CD4-positive, alpha-beta memory T cell (primary cell): ENCODE data around the gene ZNF470. TPM values are rescaled to one million over a fixed set of nuclear protein-coding genes. Genes with fewer than 3 reads are reported as not detected.

Experiments used
- CTCF ChIA-PET: fragments of 350-600 bp; sonication (Branson Sonifier 250); formaldehyde crosslinking; loops from one replicate; lab custom pipeline; 2021; ENCODE audit warnings: inconsistent platforms; ENCODE audit not compliant: partially characterized antibody; lab: Charles Lee
- POLR2A ChIA-PET: fragments of 350-600 bp; sonication (Branson Sonifier 250); formaldehyde crosslinking; loops from one replicate; lab custom pipeline; 2021; ENCODE audit not compliant: partially characterized antibody; lab: Charles Lee
- DNase-seq, 5 donors: peaks; one replicate each; pipeline versions ENCODE4 v3.0.0 to v3.0.0-alpha.2; 2020 to 2022; ENCODE audit warnings: mixed read lengths in 1 of 5
- H3K27ac ChIP-seq: one replicate; pipeline ENCODE4 v1.7.0; 2013; ENCODE audit warnings: low read depth, low read length
- H3K27me3 ChIP-seq: 2 replicates; pipeline ENCODE4 v1.7.0; 2013; ENCODE audit warnings: mild to moderate bottlenecking, low read length, moderate library complexity; ENCODE audit not compliant: insufficient read depth
- H3K36me3 ChIP-seq: 2 replicates; pipeline ENCODE4 v1.7.0; 2013; ENCODE audit warnings: mild to moderate bottlenecking, low read length, moderate library complexity; ENCODE audit not compliant: insufficient read depth
- H3K4me1 ChIP-seq: 2 replicates; pipeline ENCODE4 v1.7.0; 2013; ENCODE audit warnings: mild to moderate bottlenecking, low read length, moderate library complexity; ENCODE audit not compliant: insufficient read depth
- H3K4me3 ChIP-seq, 2 donors: one replicate each; pipeline ENCODE4 v1.7.0; 2013; ENCODE audit warnings: low read length in 2 of 2, mild to moderate bottlenecking in 1 of 2
- H3K9me3 ChIP-seq, 2 donors: one replicate each; pipeline ENCODE4 v1.7.0; 2013; ENCODE audit warnings: low read length in 2 of 2, control low read depth in 1 of 2; ENCODE audit not compliant: control insufficient read depth in 1 of 2
- H3K27ac Mint-ChIP-seq, 7 donors: one replicate each; pipeline ENCODE4 v1.8.0; 2020 to 2021; ENCODE audit warnings: mixed read lengths in 7 of 7, mild to moderate bottlenecking in 6 of 7, inconsistent platforms in 3 of 7, moderate library complexity in 3 of 7
- H3K27me3 Mint-ChIP-seq, 2 donors: one replicate each; pipeline ENCODE4 v1.8.0; 2020 to 2021; ENCODE audit warnings: mixed read lengths in 2 of 2
- H3K36me3 Mint-ChIP-seq, 2 donors: one replicate each; pipeline ENCODE4 v1.8.0; 2020 to 2021; ENCODE audit warnings: mixed read lengths in 2 of 2, inconsistent platforms in 1 of 2, mild to moderate bottlenecking in 1 of 2
- H3K4me1 Mint-ChIP-seq, 4 donors: one replicate each; pipeline ENCODE4 v1.8.0; 2020 to 2021; ENCODE audit warnings: mixed read lengths in 4 of 4, mild to moderate bottlenecking in 1 of 4
- H3K4me3 Mint-ChIP-seq, 8 donors: one replicate each; pipeline ENCODE4 v1.8.0; 2020 to 2021; ENCODE audit warnings: mixed read lengths in 8 of 8, mild to moderate bottlenecking in 7 of 8, moderate library complexity in 6 of 8, inconsistent platforms in 3 of 8
- H3K9me3 Mint-ChIP-seq, 8 donors: one replicate each; pipeline ENCODE4 v1.8.0; 2020 to 2021; ENCODE audit warnings: mixed read lengths in 8 of 8, mild to moderate bottlenecking in 5 of 8, inconsistent platforms in 3 of 8, moderate library complexity in 1 of 8
- intact Hi-C: fragments of 100-400 bp; cut with micrococcal nuclease; formaldehyde crosslinking; loops from one replicate; pipeline ENCODE4 v1.15.1; 2023
- polyA plus RNA-seq, 2 donors: library from polyadenylated mRNA; unstranded; fragments of 300-500 nt; fragmentation: Illumina TruSeq; gene quantifications; one replicate each; pipeline ENCODE4 v1.2.3, GENCODE V29; 2021
- total RNA-seq, 2 experiments: library from RNA; stranded (reverse); gene quantifications; one replicate each; pipeline ENCODE4 v1.2.3, GENCODE V29; 2021

ZNF470 gene
- total and polyA plus RNA-seq, 4 experiments from 2014 or later: 1.2 to 5.0 (median 3.8) TPM

DNA sequence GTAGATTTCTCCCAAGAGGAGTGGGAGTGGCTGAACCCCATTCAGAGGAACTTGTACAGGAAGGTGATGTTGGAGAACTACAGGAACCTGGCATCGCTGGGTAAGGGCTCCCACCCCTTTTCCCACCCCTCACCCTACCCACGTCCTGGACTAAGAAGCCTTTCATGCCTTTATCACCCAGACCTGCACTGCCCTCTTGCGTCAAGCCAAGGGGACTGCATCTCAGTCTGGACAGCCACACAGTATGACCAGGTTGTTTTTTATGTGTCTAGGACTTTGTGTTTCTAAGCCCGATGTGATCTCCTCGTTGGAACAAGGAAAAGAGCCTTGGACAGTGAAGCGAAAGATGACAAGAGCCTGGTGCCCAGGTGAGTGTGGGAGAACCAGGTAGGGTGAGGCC lies 19.7 kb upstream of the ZNF470 start:
- Mint-ChIP-seq H3K4me1 (no peaks in the 10 kb centered on the region), H3K27ac (no peak overlapping the region), H3K27me3 (no peaks in the 10 kb centered on the region), H3K9me3 (peaks cover 0 to 94% (median 76%) of the 10 kb centered on the region in 8 donors), H3K36me3 (peaks cover 67 to 76% of the 10 kb centered on the region in 2 donors), H3K4me3 (no peak overlapping the region)
- Histone ChIP-seq H3K4me1 (no peaks in the 10 kb centered on the region), H3K27ac (no peak overlapping the region), H3K36me3 (peaks cover 20% of the 10 kb centered on the region), H3K9me3 (peaks cover 0 to 36% of the 10 kb centered on the region in 2 donors), H3K27me3 (no peaks in the 10 kb centered on the region), H3K4me3 (no peak overlapping the region)
- intact Hi-C loops: no loop called here
- POLR2A ChIA-PET: interaction anchor here (1.5 kb wide), 1 partner anchor 19 kb away, joined by 3 read pairs; no protein-coding TSS in a partner anchor
- no peak for DNase-seq
- CTCF ChIA-PET: no interaction called here

DNA sequence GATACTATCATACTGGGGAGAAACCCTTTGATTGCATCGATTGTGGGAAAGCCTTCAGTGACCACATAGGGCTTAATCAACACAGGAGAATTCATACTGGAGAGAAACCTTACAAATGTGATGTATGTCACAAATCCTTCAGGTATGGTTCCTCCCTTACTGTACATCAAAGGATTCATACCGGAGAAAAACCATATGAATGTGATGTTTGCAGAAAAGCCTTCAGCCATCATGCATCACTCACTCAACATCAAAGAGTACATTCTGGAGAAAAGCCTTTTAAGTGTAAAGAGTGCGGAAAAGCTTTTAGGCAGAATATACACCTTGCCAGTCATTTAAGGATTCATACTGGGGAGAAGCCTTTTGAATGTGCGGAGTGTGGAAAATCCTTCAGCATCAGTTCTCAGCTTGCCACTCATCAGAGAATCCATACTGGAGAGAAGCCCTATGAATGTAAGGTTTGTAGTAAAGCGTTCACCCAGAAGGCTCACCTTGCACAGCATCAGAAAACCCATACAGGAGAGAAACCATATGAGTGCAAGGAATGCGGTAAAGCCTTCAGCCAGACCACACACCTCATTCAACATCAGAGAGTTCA lies 12.9 kb upstream of the ZNF470 start:
- intact Hi-C loops: no loop called here
- CTCF ChIA-PET: no interaction called here
- Mint-ChIP-seq H3K36me3 (peaks cover 47 to 51% of the 10 kb centered on the region in 2 donors), H3K27ac (no peak overlapping the region), H3K4me3 (no peak overlapping the region), H3K9me3 (peaks cover 5 to 91% (median 82%) of the 10 kb centered on the region in 8 donors), H3K4me1 (no peaks in the 10 kb centered on the region), H3K27me3 (no peaks in the 10 kb centered on the region)
- Histone ChIP-seq H3K4me1 (no peaks in the 10 kb centered on the region), H3K27ac (no peak overlapping the region), H3K36me3 (peaks cover 7% of the 10 kb centered on the region), H3K9me3 (peaks cover 8 to 60% of the 10 kb centered on the region in 2 donors), H3K4me3 (no peak overlapping the region), H3K27me3 (no peaks in the 10 kb centered on the region)
- DNase-seq: no peak
- POLR2A ChIA-PET: no interaction called here

DNA sequence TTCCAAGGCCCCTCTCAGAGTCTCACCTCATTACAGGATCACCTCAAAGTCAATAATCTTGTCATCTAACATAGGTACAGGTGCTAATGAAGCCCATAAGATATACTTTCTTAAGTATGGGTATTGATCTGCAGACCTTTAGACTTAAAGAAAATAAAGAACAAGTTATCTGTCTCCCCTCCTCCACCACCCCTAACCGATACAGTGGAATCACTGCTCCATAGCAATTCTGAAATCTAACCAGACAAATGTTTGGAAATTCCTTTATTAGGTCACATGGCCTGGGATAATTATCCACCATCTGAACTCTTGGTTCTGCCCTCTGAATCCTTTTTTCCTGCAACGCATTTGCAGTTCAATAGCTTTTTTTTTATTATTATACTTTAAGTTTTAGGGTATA lies 4.5 kb upstream of the ZNF470 start:
- H3K27ac Mint-ChIP-seq: no peak overlapping the region
- no peak overlapping the region for H3K4me3 Mint-ChIP-seq

DNA sequence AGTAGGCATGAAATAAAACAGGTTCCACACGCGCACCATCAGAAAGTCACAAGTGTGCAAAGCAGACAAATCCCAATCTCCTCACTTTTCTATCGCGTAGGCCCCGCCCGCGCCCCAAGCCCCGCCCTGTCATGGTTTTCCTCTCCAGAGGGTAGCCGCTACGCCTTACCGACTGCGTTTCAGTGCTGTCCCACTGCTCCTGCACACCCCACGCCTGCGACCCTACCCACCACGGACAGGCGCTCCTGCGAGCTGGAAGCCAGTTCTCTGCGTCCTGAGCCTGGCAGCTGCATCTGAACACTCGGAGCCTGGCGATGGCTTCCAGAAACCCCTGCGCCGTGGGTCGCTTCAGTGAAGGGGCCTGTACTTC lies 379 bp upstream of the ZNF470 start:
- peaks cover 50 to 66% of the 10 kb centered on the region in 2 donors for H3K36me3 Mint-ChIP-seq
- CTCF ChIA-PET: no interaction called here
- Histone ChIP-seq H3K4me1 (peaks cover 13% of the 10 kb centered on the region), H3K9me3 (peaks cover 5 to 28% of the 10 kb centered on the region in 2 donors), H3K36me3 (no peaks in the 10 kb centered on the region), H3K27ac (peak overlapping the region; percentile 59), H3K4me3 (peak overlapping the region; percentile 58 to 96), H3K27me3 (no peaks in the 10 kb centered on the region)
- H3K27me3 Mint-ChIP-seq: no peaks in the 10 kb centered on the region
- H3K27ac Mint-ChIP-seq: peak overlapping the region; percentile 60 to 94 (median 87)
- peak overlapping the region; percentile 90 to 99 (median 94) for H3K4me3 Mint-ChIP-seq
- peaks cover 2 to 89% (median 74%) of the 10 kb centered on the region in 8 donors for H3K9me3 Mint-ChIP-seq
- intact Hi-C loops: loop anchor here (1.0 to 5.0 kb wide), 3 partner anchors 28 to 165 kb away; partner anchors contain the start of genes ZFP28, ZNF583 and ZNF71
- POLR2A ChIA-PET: interaction anchor here (1.0 to 1.9 kb wide), 4 partner anchors 19 to 252 kb away, joined by 3 to 6 read pairs (median 4); partner anchors contain the start of genes ZNF71 and ZSCAN5A
- H3K4me1 Mint-ChIP-seq: peaks cover 8 to 23% (median 14%) of the 10 kb centered on the region in 4 donors
- peak in 1 of 5 donors; percentile 40 for DNase-seq

More for the DNA sequence above, 4.5 kb upstream of the ZNF470 start:
- H3K27me3 Mint-ChIP-seq: no peaks in the 10 kb centered on the region
- POLR2A ChIA-PET: no interaction called here
- Histone ChIP-seq H3K36me3 (no peaks in the 10 kb centered on the region), H3K9me3 (peaks cover 13 to 34% of the 10 kb centered on the region in 2 donors), H3K27ac (no peak overlapping the region), H3K4me3 (no peak overlapping the region), H3K4me1 (peaks cover 8% of the 10 kb centered on the region), H3K27me3 (no peaks in the 10 kb centered on the region)
- no peak for DNase-seq
- peaks cover 6 to 16% (median 9%) of the 10 kb centered on the region in 4 donors for H3K4me1 Mint-ChIP-seq
- peaks cover 2 to 96% (median 90%) of the 10 kb centered on the region in 8 donors for H3K9me3 Mint-ChIP-seq
- peaks cover 34 to 49% of the 10 kb centered on the region in 2 donors for H3K36me3 Mint-ChIP-seq
- CTCF ChIA-PET: no interaction called here
- intact Hi-C loops: no loop called here

DNA sequence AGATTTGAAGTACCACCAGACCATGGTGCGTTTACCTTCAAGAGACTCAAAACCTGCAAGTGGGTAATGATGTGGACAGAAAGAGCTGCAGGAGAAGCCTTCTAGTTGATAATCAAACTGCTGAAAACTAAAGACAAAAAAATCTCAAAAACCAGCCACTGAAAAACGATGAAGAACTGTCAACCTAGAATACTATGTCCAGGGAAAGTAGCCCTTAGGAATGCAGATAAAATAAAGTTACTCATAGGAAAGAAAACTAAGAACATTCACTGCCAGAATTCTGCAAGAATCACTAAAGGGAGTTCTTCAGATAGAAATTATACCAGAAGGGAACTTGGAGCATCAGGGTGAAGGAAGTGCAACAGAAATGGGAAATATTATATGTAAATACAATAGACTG lies 5.3 kb downstream of the ZNF470 start:
- H3K27ac Mint-ChIP-seq: no peak overlapping the region
- no peak overlapping the region for H3K27ac ChIP-seq
- intact Hi-C loops: no loop called here
- POLR2A ChIA-PET: interaction anchor here (0.7 kb wide), 1 partner anchor 101 kb away, joined by 3 read pairs; no protein-coding TSS in a partner anchor
- H3K9me3 Mint-ChIP-seq: peaks cover 6 to 91% (median 75%) of the 10 kb centered on the region in 8 donors
- DNase-seq: no peak
- no peaks in the 10 kb centered on the region for H3K27me3 ChIP-seq
- no peak overlapping the region for H3K4me3 ChIP-seq
- CTCF ChIA-PET: no interaction called here
- peaks cover 4% of the 10 kb centered on the region for H3K36me3 ChIP-seq
- H3K9me3 ChIP-seq: peaks cover 6 to 56% of the 10 kb centered on the region in 2 donors
- no peaks in the 10 kb centered on the region for H3K27me3 Mint-ChIP-seq
- H3K36me3 Mint-ChIP-seq: peaks cover 65 to 73% of the 10 kb centered on the region in 2 donors
- H3K4me3 Mint-ChIP-seq: no peak overlapping the region
- H3K4me1 ChIP-seq: peaks cover 7% of the 10 kb centered on the region
- H3K4me1 Mint-ChIP-seq: peaks cover 2 to 10% (median 6%) of the 10 kb centered on the region in 4 donors

DNA sequence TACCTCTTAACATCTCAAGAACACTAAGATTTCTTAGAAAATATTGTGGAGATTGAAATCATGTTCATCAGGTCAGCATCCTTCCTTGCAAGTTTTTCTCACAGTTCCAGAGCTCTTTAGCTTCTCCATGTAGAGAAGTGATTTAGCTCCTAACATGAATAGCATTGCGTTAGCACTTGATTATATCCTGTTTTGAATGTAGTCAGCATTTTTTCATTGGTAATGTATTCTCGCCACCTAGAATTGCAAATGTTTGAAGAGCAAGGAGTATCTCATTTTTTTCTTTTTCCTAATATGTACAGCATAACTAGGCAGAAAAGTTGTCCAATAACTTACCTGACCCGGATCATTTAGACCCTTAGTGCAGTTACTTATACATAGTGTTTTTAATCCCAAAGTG lies 6.6 kb downstream of the ZNF470 start:
- H3K4me3 Mint-ChIP-seq: no peak overlapping the region
- Histone ChIP-seq H3K27ac (no peak overlapping the region), H3K4me3 (peak overlapping the region in 1 of 2 donors; percentile 10), H3K27me3 (no peaks in the 10 kb centered on the region), H3K9me3 (peaks cover 16 to 69% of the 10 kb centered on the region in 2 donors), H3K36me3 (peaks cover 4% of the 10 kb centered on the region), H3K4me1 (no peaks in the 10 kb centered on the region)
- no peaks in the 10 kb centered on the region for H3K27me3 Mint-ChIP-seq
- H3K36me3 Mint-ChIP-seq: peaks cover 63 to 68% of the 10 kb centered on the region in 2 donors
- intact Hi-C loops: no loop called here
- no peaks in the 10 kb centered on the region for H3K4me1 Mint-ChIP-seq
- CTCF ChIA-PET: no interaction called here
- DNase-seq: no peak
- no peak overlapping the region for H3K27ac Mint-ChIP-seq
- POLR2A ChIA-PET: no interaction called here
- H3K9me3 Mint-ChIP-seq: peaks cover 6 to 95% (median 84%) of the 10 kb centered on the region in 8 donors

DNA sequence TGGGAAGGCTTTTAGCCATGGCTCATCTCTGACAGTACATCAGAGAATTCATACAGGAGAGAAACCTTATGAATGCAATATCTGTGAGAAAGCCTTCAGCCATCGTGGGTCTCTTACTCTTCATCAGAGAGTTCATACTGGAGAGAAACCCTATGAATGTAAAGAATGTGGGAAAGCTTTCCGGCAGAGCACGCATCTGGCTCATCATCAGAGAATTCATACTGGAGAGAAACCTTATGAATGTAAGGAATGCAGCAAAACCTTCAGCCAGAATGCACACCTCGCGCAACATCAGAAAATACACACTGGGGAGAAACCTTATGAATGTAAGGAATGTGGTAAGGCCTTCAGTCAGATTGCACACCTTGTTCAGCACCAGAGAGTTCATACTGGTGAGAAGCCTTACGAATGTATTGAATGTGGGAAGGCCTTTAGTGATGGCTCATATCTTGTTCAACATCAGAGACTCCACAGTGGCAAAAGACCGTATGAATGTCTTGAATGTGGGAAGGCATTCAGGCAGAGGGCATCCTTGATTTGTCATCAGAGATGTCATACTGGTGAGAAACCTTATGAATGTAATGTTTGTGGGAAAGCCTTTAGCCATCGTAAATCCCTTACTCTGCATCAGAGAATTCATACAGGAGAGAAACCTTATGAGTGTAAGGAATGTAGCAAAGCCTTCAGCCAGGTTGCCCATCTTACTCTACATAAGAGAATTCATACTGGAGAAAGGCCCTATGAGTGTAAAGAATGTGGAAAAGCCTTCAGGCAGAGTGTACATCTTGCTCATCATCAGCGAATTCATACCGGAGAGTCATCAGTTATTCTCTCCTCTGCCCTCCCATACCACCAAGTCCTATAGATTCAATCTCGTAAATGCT lies 10.7 kb downstream of the ZNF470 start:
- POLR2A ChIA-PET: no interaction called here
- CTCF ChIA-PET: no interaction called here
- no peaks in the 10 kb centered on the region for H3K27me3 Mint-ChIP-seq
- DNase-seq: no peak
- no peak overlapping the region for H3K27ac ChIP-seq
- H3K36me3 Mint-ChIP-seq: peaks cover 42 to 49% of the 10 kb centered on the region in 2 donors
- H3K4me1 Mint-ChIP-seq: peaks cover 0 to 4% (median 0%) of the 10 kb centered on the region in 4 donors
- no peaks in the 10 kb centered on the region for H3K27me3 ChIP-seq
- peaks cover 6 to 100% (median 93%) of the 10 kb centered on the region in 8 donors for H3K9me3 Mint-ChIP-seq
- no peak overlapping the region for H3K4me3 Mint-ChIP-seq
- H3K4me3 ChIP-seq: peak overlapping the region in 1 of 2 donors; percentile 11
- H3K27ac Mint-ChIP-seq: no peak overlapping the region
- H3K9me3 ChIP-seq: peaks cover 20 to 84% of the 10 kb centered on the region in 2 donors
- intact Hi-C loops: no loop called here
- no peaks in the 10 kb centered on the region for H3K4me1 ChIP-seq
- H3K36me3 ChIP-seq: peaks cover 4% of the 10 kb centered on the region
